Lower leg skin (tissue), 4 donors: ENCODE results near the gene RPS27L. TPM values are rescaled to one million over a fixed set of nuclear protein-coding genes. Genes with fewer than 3 reads are reported as not detected.

Experiments
- DNase-seq, 2 donors: peaks; one replicate each; pipeline ENCODE4 v3.0.0-alpha.2; 2019; ENCODE audit warnings: low spot score in 2 of 2
- H3K4me3 ChIP-seq: fragments of 200-600 bp; sonication (generic); 2 replicates; pipeline ENCODE4 v1.5.1; 2017; ENCODE audit warnings: mild to moderate bottlenecking, low read depth; ENCODE audit not compliant: poor library complexity, severe bottlenecking
- CTCF ChIP-seq, 3 donors: fragments of 450-650 bp; IDR thresholded peaks; one replicate each; pipeline ENCODE4 v1.5.1; 2016; ENCODE audit warnings: antibody characterized with exemption in 3 of 3, mild to moderate bottlenecking in 3 of 3, moderate library complexity in 2 of 3
- POLR2A ChIP-seq, 2 donors: fragments of 450-650 bp; IDR thresholded peaks; one replicate each; pipeline ENCODE4 v1.6.1; 2016 to 2017; ENCODE audit warnings: antibody characterized with exemption in 2 of 2, mild to moderate bottlenecking in 1 of 2, moderate library complexity in 1 of 2
- WGBS, 2 donors: methylation state at CpG; one replicate each; pipeline ENCODE4 v1.1.5; 2018; 5-methylcytosine and 5-hydroxymethylcytosine counted together
- intact Hi-C: fragments of 100-400 bp; cut with DNase I; formaldehyde crosslinking; loops from one replicate; pipeline ENCODE4 v1.15.0; 2023; ENCODE audit warnings: low total_unique reads
- total RNA-seq, 4 donors: library from RNA; depleted of rRNA; stranded (reverse); fragments of >200 nt; gene quantifications; one replicate each; pipeline ENCODE4 v1.1.0, GENCODE V29; 2016

Gene RPS27L
- total RNA-seq, 4 donors from 2014 or later, result 39.6 to 64.9 (median 55.8) TPM

GRCh38 chr15:63114465-63114864 lies 42.8 kb downstream of the RPS27L start:
- WGBS, 2 donors, result 68 to 70% methylated on average over 2 of the region's 2 CpGs
- DNase-seq, result no peak
- no peak for TF ChIP-seq CTCF (IDR thresholded peaks at IDR 0.05)
- TF ChIP-seq POLR2A (IDR thresholded peaks at IDR 0.05), result no peak
- H3K4me3 ChIP-seq, result no peak overlapping the region
- intact Hi-C loops, result no loop called here

GRCh38 chr15:63112871-63113270 lies 44.4 kb downstream of the RPS27L start:
- H3K4me3 ChIP-seq, result no peak overlapping the region
- no peak for DNase-seq
- TF ChIP-seq POLR2A (IDR thresholded peaks at IDR 0.05), result no peak
- TF ChIP-seq CTCF (IDR thresholded peaks at IDR 0.05), result no peak
- intact Hi-C loops, result no loop called here
- WGBS, 2 donors, result 94 to 97% methylated on average over 3 of the region's 3 CpGs

- no peak for DNase-seq
- TF ChIP-seq POLR2A (IDR thresholded peaks at IDR 0.05), result no peak
- TF ChIP-seq CTCF (IDR thresholded peaks at IDR 0.05), result no peak
- H3K4me3 ChIP-seq, result no peak overlapping the region
- intact Hi-C loops, result no loop called here
Measured at GRCh38 chr15:63111481-63111880, 45.8 kb downstream of the RPS27L start.

DNA sequence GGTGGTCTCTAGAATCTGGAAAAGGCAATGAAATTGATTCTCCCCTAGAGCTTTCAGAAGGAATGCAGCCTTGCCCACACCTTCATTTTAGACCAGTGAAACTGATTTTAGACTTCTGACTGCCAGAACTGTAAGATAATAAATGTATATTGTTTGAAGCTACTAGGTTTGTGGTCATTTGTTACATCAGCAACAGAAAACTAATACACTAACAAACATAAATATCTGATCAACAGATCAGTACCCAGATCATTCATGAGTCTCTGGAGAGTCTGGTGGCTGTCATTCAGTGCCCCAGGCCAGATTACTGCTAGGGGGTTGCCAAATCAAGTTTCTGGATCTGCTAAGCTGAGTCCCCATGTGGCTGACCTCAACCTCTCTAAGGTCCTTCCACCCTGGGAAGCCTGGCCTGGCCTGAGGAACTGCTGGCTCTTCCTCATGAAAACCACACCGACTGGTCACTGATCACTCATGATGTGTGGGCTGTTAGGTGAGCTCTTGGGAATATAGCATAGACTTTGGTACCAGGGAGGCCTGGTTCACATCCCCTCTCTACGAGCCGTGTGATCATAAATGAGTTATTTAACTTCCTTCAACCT lies 46.8 kb downstream of the RPS27L start:
- peak in 1 of 2 donors; percentile 10 for DNase-seq
- TF ChIP-seq CTCF (IDR thresholded peaks at IDR 0.05) (no peak), POLR2A (IDR thresholded peaks at IDR 0.05) (no peak)
- H3K4me3 ChIP-seq, result no peak overlapping the region
- intact Hi-C loops, result no loop called here
- 93 to 100% methylated on average over 3 of the region's 3 CpGs for WGBS, 2 donors

DNA sequence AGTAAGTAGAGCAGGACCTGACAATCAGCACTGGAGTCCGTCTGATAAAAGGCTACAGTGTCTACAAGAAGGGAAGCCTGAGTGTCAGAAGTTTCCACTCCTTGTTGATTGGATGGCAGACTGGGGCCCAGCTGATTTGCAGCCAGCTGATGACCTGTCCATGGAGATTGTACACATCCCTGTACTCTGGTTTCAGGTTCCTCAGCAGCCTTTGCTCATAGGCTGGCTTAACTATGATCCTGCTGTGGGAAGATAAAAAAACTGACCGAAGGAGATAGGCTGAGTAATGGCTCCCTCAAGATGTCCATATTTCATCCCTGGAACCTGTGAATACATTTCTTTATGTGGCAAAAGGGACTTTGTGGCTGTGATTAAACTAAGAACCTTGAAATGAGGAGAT lies 47.4 kb downstream of the RPS27L start:
- TF ChIP-seq CTCF (IDR thresholded peaks at IDR 0.05) (no peak), POLR2A (IDR thresholded peaks at IDR 0.05) (no peak)
- DNase-seq, result no peak
- no peak overlapping the region for H3K4me3 ChIP-seq
- intact Hi-C loops, result no loop called here
- 95 to 100% methylated on average over 2 of the region's 2 CpGs for WGBS, 2 donors

DNA sequence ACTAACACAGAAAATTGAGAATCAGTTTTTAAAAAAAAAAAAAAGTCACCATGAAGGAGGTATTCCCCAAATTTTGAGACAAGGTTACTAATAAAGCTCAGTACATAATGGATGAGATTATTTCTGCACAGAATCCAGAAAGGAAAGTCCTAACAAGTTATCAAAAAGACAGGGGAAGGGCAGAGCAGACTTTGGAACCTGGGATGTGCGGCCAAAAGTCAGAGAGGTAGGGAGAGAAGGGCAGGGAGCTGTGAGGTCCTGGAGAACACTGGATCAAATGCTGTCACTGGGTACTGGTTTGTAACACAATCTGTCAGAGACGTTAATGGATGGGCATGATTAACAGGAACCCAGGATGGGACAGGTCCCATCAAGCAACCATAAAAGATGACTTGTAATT lies 47.8 kb downstream of the RPS27L start:
- WGBS, 2 donors, result 83 to 88% methylated on average over 2 of the region's 2 CpGs

More for the DNA sequence above, 47.8 kb downstream of the RPS27L start:
- no peak for TF ChIP-seq POLR2A (IDR thresholded peaks at IDR 0.05)
- TF ChIP-seq CTCF (IDR thresholded peaks at IDR 0.05), result no peak
- no peak overlapping the region for H3K4me3 ChIP-seq
- DNase-seq, result no peak
- intact Hi-C loops, result no loop called here
